ENCODE measurements around the gene PIGS.

- TF ChIP-seq CTCF (IDR thresholded peaks at IDR 0.05), result no peak
- no peak for TF ChIP-seq EP300 (IDR thresholded peaks at IDR 0.05)
- no peak for TF ChIP-seq POLR2A (IDR thresholded peaks at IDR 0.05)
- TF ChIP-seq POLR2AphosphoS5 (IDR thresholded peaks at IDR 0.05), result no peak
These were observed 16.8 kb downstream of the PIGS start for GRCh38 chr17:28554565-28554964.

All from sigmoid colon (tissue), 4 donors.